Effector memory CD4-positive, alpha-beta T cell (primary cell): ENCODE data around the gene RGS7.

Experiments
- DNase-seq, 3 donors: peaks; one replicate each; pipeline ENCODE4 v3.0.0-alpha.2; 2020
- H3K27ac ChIP-seq: 2 replicates; pipeline ENCODE4 v1.7.0; 2013; ENCODE audit warnings: mild to moderate bottlenecking, low read length, moderate library complexity; ENCODE audit not compliant: insufficient read depth, poor library complexity, severe bottlenecking
- H3K27me3 ChIP-seq: replicated peaks from 2 replicates; pipeline ENCODE4 v1.7.0; 2013; ENCODE audit warnings: mild to moderate bottlenecking, low read length; ENCODE audit not compliant: insufficient read depth, control insufficient read depth, poor library complexity, severe bottlenecking
- H3K36me3 ChIP-seq: 2 replicates; pipeline ENCODE4 v1.7.0; 2013; ENCODE audit warnings: mild to moderate bottlenecking, low read length, moderate library complexity; ENCODE audit not compliant: control insufficient read depth, insufficient read depth
- H3K4me1 ChIP-seq: 2 replicates; pipeline ENCODE4 v1.7.0; 2013; ENCODE audit warnings: low read length, mild to moderate bottlenecking; ENCODE audit not compliant: control insufficient read depth, insufficient read depth, poor library complexity, severe bottlenecking
- H3K4me3 ChIP-seq: 2 replicates; pipeline ENCODE4 v1.7.0; 2013; ENCODE audit warnings: low read length, low read depth, mild to moderate bottlenecking; ENCODE audit not compliant: insufficient read depth, poor library complexity, severe bottlenecking
- H3K9me3 ChIP-seq: 2 replicates; pipeline ENCODE4 v1.7.0; 2013; ENCODE audit warnings: mild to moderate bottlenecking, low read length, moderate library complexity; ENCODE audit not compliant: control insufficient read depth

RGS7 gene

DNA sequence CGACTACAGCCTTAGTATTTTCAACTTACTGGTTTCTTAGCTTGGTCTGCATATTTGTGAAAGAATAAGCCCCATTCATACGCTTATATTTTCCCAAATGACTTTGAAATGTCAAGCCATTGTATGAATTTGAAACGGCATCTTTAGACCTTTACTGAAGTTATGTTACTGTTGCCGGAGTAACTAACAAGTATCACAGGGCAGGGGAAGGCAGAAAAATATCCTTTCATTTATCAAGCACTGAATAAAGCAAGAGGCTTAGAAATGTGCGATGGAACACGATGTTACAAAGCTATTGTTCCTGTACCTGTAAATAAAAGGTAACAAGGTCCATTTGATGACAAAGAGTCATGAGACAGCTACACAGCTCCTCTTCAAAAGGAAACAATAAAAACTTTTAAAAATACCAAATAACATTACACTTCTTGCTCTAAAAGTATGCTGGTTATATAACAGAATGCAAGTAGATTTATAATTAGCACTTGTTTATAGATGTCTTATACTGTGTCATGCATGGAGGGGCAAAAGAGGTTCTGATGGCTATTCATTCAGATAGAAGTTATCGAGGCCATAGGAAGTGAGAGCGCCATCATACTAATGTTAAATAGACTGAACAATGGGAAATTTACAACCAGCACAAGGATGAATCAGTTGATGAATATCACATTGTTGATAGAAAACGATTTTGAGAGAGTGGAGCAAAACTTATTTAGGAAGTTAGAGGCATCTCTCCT, 322.6 kb downstream of the RGS7 start:
- Histone ChIP-seq H3K36me3 (no peaks in the 10 kb centered on the region), H3K27ac (no peak overlapping the region), H3K4me1 (no peaks in the 10 kb centered on the region), H3K27me3 (no peaks in the 10 kb centered on the region), H3K4me3 (no peak overlapping the region), H3K9me3 (no peaks in the 10 kb centered on the region)
- no peak for DNase-seq

DNA sequence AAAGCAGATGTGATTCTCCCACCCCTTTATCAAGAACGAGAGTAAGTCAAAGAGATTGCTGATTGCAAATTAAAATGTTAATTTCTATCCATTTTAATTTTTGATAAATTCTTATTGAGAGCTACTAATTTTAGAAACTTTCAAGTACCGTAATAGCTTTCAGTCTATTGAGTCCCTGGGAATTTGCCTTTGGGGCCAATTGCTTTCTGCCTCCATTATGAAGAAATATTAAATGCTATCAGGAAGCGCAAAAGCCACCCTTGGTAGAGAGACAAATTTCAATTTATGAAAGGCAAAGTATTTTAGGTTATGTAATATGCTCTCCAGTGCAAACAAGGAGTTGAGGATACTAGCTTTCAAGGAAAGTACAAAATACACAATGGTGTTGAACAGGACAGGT, 332.2 kb downstream of the RGS7 start:
- H3K27me3 ChIP-seq, result no peaks in the 10 kb centered on the region
- H3K27ac ChIP-seq, result no peak overlapping the region
- H3K9me3 ChIP-seq, result no peaks in the 10 kb centered on the region
- no peak overlapping the region for H3K4me3 ChIP-seq
- no peak for DNase-seq
- no peaks in the 10 kb centered on the region for H3K4me1 ChIP-seq
- H3K36me3 ChIP-seq, result no peaks in the 10 kb centered on the region

DNA sequence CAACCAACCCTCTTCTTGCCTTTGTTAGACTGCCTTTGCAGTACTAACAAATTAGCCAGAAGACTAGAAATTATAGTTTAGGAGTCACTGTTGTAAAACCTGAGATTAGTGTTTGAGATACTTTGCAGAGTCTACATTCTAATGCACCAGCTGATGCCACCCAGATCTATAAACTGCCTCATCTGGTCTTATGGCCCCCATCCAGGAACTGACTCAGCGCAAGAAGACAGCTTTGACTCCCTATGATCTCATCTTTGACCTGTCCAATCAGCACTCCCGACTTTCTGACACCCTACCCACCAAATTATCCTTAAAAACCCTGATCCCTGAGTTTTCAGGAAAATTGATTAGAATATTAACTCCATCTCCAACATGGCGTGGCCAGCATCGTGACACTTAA, 334.6 kb downstream of the RGS7 start:
- DNase-seq, result no peak
- H3K4me1 ChIP-seq, result no peaks in the 10 kb centered on the region
- H3K4me3 ChIP-seq, result no peak overlapping the region
- no peaks in the 10 kb centered on the region for H3K9me3 ChIP-seq
- no peak overlapping the region for H3K27ac ChIP-seq
- H3K27me3 ChIP-seq, result no peaks in the 10 kb centered on the region
- H3K36me3 ChIP-seq, result no peaks in the 10 kb centered on the region

DNA sequence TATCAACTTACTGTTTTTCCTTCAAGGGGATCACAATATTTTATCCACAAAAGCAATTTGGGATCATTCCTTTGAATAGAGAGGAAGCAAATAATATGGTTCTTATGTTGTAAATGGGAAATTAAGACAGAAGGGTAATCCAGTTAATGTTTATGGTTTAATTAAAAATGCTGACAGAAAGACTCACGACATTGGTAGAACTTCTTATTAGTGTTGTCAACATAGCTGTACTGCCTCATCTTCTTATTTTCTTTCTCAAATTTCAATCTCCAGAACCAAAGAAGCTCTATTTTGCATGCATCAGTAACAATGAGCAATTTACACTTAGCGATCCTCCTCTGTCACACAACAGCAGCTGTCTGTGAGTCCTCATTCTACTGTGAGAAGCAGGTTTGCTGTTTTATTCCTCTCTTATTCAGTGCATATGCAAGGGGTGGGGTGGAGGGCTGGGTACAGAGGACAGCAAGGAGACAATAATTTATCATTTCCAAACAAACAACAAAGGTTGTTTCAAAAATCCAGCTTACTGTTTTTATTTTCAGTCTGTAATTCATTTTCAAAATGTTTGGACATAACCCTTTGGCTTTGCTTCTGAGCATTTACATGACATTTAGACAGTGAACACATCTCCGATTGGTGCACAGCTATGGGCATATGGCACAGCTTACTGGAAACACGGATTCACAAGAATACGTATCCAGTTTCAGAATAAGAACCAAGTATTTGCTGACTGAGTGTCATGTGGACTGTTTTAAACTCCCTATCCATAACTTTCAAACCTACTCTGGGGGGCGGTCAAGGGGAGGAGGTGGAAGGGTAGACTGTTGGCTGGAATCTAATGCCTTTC, 335.9 kb downstream of the RGS7 start:
- Histone ChIP-seq H3K4me1 (no peaks in the 10 kb centered on the region), H3K36me3 (no peaks in the 10 kb centered on the region), H3K27ac (no peak overlapping the region), H3K9me3 (no peaks in the 10 kb centered on the region), H3K4me3 (no peak overlapping the region), H3K27me3 (no peaks in the 10 kb centered on the region)
- no peak for DNase-seq

DNA sequence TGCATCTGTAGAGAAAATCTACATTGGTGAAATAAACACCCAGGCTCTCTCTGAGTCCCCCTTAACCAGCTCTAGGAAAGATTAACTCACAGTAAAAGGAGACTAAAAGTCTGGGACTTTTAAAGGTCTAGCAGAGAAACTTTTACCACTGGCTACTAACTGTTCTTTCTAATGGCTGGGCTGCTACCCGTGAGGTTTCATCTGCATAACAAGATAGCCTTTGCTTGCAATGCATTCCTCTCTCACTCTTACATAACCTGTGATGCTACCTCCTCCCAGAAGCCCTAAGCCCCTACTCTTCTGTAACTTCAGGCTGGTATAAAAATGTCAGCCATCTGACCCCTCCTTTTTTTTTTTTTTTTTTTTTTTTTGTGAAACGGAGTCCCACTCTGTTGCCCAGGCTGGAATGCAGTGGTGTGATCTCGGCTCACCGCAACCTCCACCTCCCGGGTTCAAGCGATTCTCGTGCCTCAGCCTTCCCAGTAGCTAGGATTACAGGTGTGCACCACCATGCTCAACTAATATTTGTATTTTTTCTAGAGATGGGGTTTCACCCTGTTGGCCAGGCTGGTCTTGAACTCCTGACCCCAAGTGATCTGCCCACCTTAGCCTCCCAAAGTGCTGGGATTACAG, 344.2 kb downstream of the RGS7 start:
- H3K4me3 ChIP-seq, result no peak overlapping the region
- H3K4me1 ChIP-seq, result no peaks in the 10 kb centered on the region
- H3K27ac ChIP-seq, result no peak overlapping the region
- H3K9me3 ChIP-seq, result no peaks in the 10 kb centered on the region
- H3K36me3 ChIP-seq, result no peaks in the 10 kb centered on the region
- no peak for DNase-seq
- no peaks in the 10 kb centered on the region for H3K27me3 ChIP-seq

DNA sequence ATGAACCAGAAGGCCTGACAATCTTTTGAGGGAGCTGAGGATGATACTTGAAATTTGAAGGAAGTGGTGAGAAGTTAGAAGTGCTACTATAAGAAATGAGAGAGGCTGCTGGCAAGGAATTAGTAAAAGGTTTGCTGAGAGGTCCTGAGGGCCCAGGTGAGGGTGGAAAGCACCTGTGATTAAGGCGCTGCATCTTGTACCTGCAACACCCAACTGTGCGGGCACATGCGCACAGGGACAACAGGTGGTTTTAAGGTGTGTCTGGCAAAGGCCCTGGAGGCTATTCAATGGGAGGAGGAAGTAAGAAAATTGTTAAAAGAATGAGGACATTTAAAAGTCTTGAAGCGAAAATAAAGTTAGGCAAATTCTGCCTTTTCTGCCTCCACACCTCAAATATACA, 349.3 kb downstream of the RGS7 start:
- H3K4me3 ChIP-seq, result no peak overlapping the region
- DNase-seq, result no peak
- no peak overlapping the region for H3K27ac ChIP-seq
- H3K4me1 ChIP-seq, result no peaks in the 10 kb centered on the region
- no peaks in the 10 kb centered on the region for H3K36me3 ChIP-seq
- no peaks in the 10 kb centered on the region for H3K9me3 ChIP-seq
- H3K27me3 ChIP-seq, result no peaks in the 10 kb centered on the region

DNA sequence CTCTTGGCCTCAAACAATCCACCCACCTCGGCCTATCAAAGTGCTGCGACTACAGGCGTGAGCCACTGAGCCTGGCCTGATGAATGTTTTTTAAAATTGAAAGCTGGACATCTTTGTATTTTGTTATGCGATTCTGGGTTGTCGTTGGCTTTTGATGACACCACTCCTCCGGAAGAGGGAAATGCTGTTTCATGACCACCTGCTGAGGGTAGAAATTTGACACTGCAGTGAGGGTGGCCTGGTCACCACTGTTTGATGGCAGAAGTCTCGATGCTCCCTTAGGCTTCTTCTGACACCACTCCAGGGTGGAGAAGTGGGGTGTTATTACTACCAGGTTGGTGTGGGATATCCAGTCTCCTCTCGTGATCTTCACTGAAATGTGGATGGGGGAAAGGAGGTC, 357.2 kb downstream of the RGS7 start:
- no peak overlapping the region for H3K4me3 ChIP-seq
- no peak for DNase-seq
- no peak overlapping the region for H3K27ac ChIP-seq
- H3K27me3 ChIP-seq, result no peaks in the 10 kb centered on the region
- no peaks in the 10 kb centered on the region for H3K36me3 ChIP-seq
- H3K4me1 ChIP-seq, result no peaks in the 10 kb centered on the region
- no peaks in the 10 kb centered on the region for H3K9me3 ChIP-seq

DNA sequence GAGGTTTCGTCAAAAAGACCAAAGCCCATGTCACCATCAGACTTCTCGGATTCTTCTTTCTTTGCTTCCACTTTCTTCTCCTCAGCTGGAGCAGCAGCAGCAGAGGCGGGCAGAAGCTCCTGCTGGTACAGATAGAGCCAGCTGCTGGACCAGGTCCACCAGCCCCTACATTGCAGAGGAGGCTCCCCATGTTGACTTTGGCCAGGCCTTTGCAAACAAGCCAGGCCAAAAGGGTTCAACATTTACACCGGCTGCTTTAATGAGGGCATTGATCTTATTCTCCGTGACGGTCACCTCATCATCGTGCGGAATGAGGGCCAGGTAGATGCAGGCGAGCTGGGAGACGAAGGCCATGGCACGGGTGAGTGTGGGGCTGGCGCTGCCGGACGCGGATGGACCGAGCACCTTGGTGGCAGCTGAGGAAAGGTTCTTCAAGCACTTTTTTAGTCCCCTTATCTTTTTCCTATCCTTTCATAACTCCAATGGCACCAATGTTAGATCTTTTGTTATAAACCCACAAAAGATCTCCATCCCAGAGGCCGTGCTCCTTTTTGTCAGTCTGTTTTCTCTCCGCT, 358.5 kb downstream of the RGS7 start:
- Histone ChIP-seq H3K36me3 (no peaks in the 10 kb centered on the region), H3K9me3 (no peaks in the 10 kb centered on the region), H3K27ac (no peak overlapping the region), H3K4me1 (no peaks in the 10 kb centered on the region), H3K4me3 (no peak overlapping the region), H3K27me3 (no peaks in the 10 kb centered on the region)
- no peak for DNase-seq

DNA sequence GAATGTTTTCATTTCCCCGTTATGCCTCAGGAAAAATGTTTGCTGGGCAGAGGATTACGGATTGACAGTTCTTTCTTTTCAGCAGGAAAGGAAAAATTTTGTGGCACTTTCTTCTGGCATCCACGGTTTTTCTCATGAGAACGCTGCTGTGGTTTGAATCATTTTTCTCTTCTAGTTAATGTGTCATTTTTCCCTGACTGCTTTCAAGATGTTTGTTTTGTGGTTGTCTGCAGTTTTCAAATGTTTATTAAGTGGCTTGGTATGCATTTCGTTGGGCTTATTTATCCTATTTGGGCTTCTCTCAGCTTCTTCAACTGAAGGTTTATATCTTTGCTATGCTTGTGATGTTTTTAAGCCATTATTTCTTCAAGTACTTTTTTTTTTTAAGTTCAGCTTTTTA, 359.0 kb downstream of the RGS7 start:
- Histone ChIP-seq H3K36me3 (no peaks in the 10 kb centered on the region), H3K27me3 (no peaks in the 10 kb centered on the region), H3K4me3 (no peak overlapping the region), H3K27ac (no peak overlapping the region), H3K9me3 (no peaks in the 10 kb centered on the region), H3K4me1 (no peaks in the 10 kb centered on the region)
- no peak for DNase-seq

DNA sequence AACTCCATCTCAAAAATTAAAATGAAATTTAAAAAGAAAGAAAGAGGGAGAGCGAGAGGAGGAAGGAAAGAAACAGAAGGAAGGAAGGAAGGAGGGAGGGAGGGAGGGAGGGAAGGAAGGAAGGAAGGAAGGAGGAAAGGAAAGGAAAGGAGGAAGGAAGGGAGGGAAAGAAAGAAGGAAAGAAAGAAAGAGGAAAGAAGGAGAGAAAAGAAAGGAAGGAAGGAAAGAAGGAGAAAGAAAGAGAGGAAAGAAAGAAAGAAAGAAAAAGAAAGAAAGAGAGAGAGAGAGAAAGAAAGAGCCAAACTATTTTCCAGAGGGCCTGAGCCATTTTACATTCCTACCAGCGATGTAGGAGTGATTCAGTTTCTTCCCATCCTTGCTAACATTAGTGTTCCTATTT, 364.0 kb downstream of the RGS7 start:
- no peak overlapping the region for H3K4me3 ChIP-seq
- H3K9me3 ChIP-seq, result no peaks in the 10 kb centered on the region
- no peak overlapping the region for H3K27ac ChIP-seq
- DNase-seq, result no peak
- no peaks in the 10 kb centered on the region for H3K27me3 ChIP-seq
- H3K36me3 ChIP-seq, result no peaks in the 10 kb centered on the region
- no peaks in the 10 kb centered on the region for H3K4me1 ChIP-seq
